Neuronal stem cell (in vitro differentiated cells): Measurements from ENCODE around the gene MISP.

Experiments used
- DNase-seq: peaks from one replicate; pipeline ENCODE4 v3.0.0-alpha.2; 2013; ENCODE audit warnings: low spot score
- H2AFZ ChIP-seq: one replicate; pipeline ENCODE4 v1.6.1; 2013; ENCODE audit warnings: mild to moderate bottlenecking, low read length, inconsistent platforms
- H2AK5ac ChIP-seq: 2 replicates; pipeline ENCODE4 v1.6.1; 2013; ENCODE audit warnings: low read depth, mild to moderate bottlenecking, inconsistent platforms, low read length, moderate library complexity, mixed read lengths
- H2BK120ac ChIP-seq: 2 replicates; pipeline ENCODE4 v1.6.1; 2013; ENCODE audit warnings: low read depth, mild to moderate bottlenecking, inconsistent platforms, low read length, moderate library complexity, mixed read lengths
- H2BK12ac ChIP-seq: one replicate; pipeline ENCODE4 v1.6.1; 2013; ENCODE audit warnings: low read length, inconsistent platforms
- H2BK15ac ChIP-seq: 2 replicates; pipeline ENCODE4 v1.6.1; 2013; ENCODE audit warnings: mild to moderate bottlenecking, low read length, inconsistent platforms, mixed read lengths
- H2BK5ac ChIP-seq: one replicate; pipeline ENCODE4 v1.6.1; 2013; ENCODE audit warnings: inconsistent platforms, mild to moderate bottlenecking, low read length, moderate library complexity
- H3K14ac ChIP-seq: one replicate; pipeline ENCODE4 v1.6.1; 2013; ENCODE audit warnings: low read length, inconsistent platforms
- H3K18ac ChIP-seq: 2 replicates; pipeline ENCODE4 v1.6.1; 2013; ENCODE audit warnings: low read length, inconsistent platforms
- H3K23ac ChIP-seq: 2 replicates; pipeline ENCODE4 v1.6.1; 2013; ENCODE audit warnings: low read depth, mild to moderate bottlenecking, mixed read lengths, low read length, inconsistent platforms; ENCODE audit not compliant: poor library complexity
- H3K27ac ChIP-seq: replicated peaks from 3 replicates; pipeline ENCODE4 v1.5.1; 2013; ENCODE audit warnings: low read length, inconsistent platforms
- H3K27me3 ChIP-seq, 3 experiments: 2 replicates each; pipeline ENCODE4 v1.6.1; 2013; ENCODE audit warnings: low read length in 3 of 3, mild to moderate bottlenecking in 2 of 3, inconsistent platforms in 1 of 3, low read depth in 1 of 3, mixed read lengths in 1 of 3, moderate library complexity in 1 of 3; ENCODE audit not compliant: control insufficient read depth in 3 of 3, insufficient read depth in 3 of 3
- H3K36me3 ChIP-seq, 2 donors: replicated peaks in 1 of 2; 2 replicates each; pipeline ENCODE4 v1.6.1; 2013; ENCODE audit warnings: low read length in 2 of 2; ENCODE audit not compliant: control insufficient read depth in 2 of 2, insufficient read depth in 2 of 2
- H3K4ac ChIP-seq: 2 replicates; pipeline ENCODE4 v1.6.1; 2013; ENCODE audit warnings: inconsistent platforms, mild to moderate bottlenecking, low read length, moderate library complexity
- H3K4me1 ChIP-seq, 2 donors: 1 replicate in 1 of 2; 2 replicates in 1 of 2; pipeline ENCODE4 v1.6.1; 2013; ENCODE audit warnings: low read length in 2 of 2, low read depth in 1 of 2; ENCODE audit not compliant: control insufficient read depth in 2 of 2, insufficient read depth in 1 of 2
- H3K4me2 ChIP-seq: one replicate; pipeline ENCODE4 v1.6.1; 2013; ENCODE audit warnings: mild to moderate bottlenecking, low read length, inconsistent platforms; ENCODE audit not compliant: insufficient read depth, poor library complexity, severe bottlenecking
- H3K4me3 ChIP-seq, 2 donors: 2 replicates each; pipeline ENCODE4 v1.5.1; 2013; ENCODE audit warnings: low read length in 2 of 2, mild to moderate bottlenecking in 2 of 2, inconsistent platforms in 1 of 2, moderate library complexity in 1 of 2
- H3K79me1 ChIP-seq: one replicate; pipeline ENCODE4 v1.6.1; 2013; ENCODE audit warnings: low read depth, mild to moderate bottlenecking, inconsistent platforms, low read length, moderate library complexity
- H3K9ac ChIP-seq: one replicate; pipeline ENCODE4 v1.6.1; 2013; ENCODE audit warnings: mild to moderate bottlenecking, low read depth, low read length, inconsistent platforms; ENCODE audit not compliant: poor library complexity
- H3K9me3 ChIP-seq, 2 donors: replicated peaks in 1 of 2; 2 replicates each; pipeline versions ENCODE3 to v1.6.1; 2013; ENCODE audit warnings: low read length in 2 of 2, mild to moderate bottlenecking in 2 of 2, inconsistent platforms in 1 of 2, low read depth in 1 of 2, mixed read lengths in 1 of 2, moderate library complexity in 1 of 2; ENCODE audit not compliant: control insufficient read depth in 2 of 2, insufficient read depth in 1 of 2
- H4K8ac ChIP-seq: one replicate; pipeline ENCODE4 v1.6.1; 2013; ENCODE audit warnings: low read depth, mild to moderate bottlenecking, inconsistent platforms, low read length, moderate library complexity
- H4K91ac ChIP-seq: one replicate; pipeline ENCODE4 v1.6.1; 2013; ENCODE audit warnings: low read length, low read depth, mild to moderate bottlenecking, inconsistent platforms; ENCODE audit not compliant: poor library complexity
- WGBS, 2 donors: extraction: QIAGEN DNeasy Blood & Tissue Kit; methylation state at CpG; one replicate each; pipeline ENCODE4 v1.1.7; 2013; ENCODE audit warnings: missing lambda C conversion rate in 2 of 2, mixed read lengths in 1 of 2; ENCODE audit not compliant: insufficient read length in 2 of 2, insufficient replicate concordance in 1 of 2; ENCODE audit errors: extremely low coverage in 2 of 2; 5-methylcytosine and 5-hydroxymethylcytosine counted together

Gene MISP

GRCh38 chr19:715347-715746, 35.6 kb upstream of the MISP start:
- no peak overlapping the region for H3K18ac ChIP-seq
- no peak overlapping the region for H4K91ac ChIP-seq
- no peak for DNase-seq
- H2BK12ac ChIP-seq = no peak overlapping the region
- H3K27ac ChIP-seq = no peak overlapping the region
- H3K79me1 ChIP-seq = peaks cover 25% of the 10 kb centered on the region
- H3K36me3 ChIP-seq = peaks cover 2 to 7% of the 10 kb centered on the region in 2 donors
- no CpG with 5 or more reads among the region's 3 CpGs for WGBS, 2 donors
- H2AK5ac ChIP-seq = no peak overlapping the region
- no peak overlapping the region for H3K4me3 ChIP-seq
- peaks cover 4 to 21% of the 10 kb centered on the region in 2 donors for H3K4me1 ChIP-seq
- no peaks in the 10 kb centered on the region for H3K27me3 ChIP-seq
- H3K9me3 ChIP-seq = peaks cover 4 to 9% of the 10 kb centered on the region in 2 donors
- H2BK15ac ChIP-seq = no peak overlapping the region
- no peak overlapping the region for H2BK120ac ChIP-seq
- H2BK5ac ChIP-seq = no peak overlapping the region
- H2AFZ ChIP-seq = no peak overlapping the region
- H3K23ac ChIP-seq = no peak overlapping the region
- H3K4me2 ChIP-seq = no peak overlapping the region
- no peak overlapping the region for H3K14ac ChIP-seq
- H3K4ac ChIP-seq = no peak overlapping the region
- H4K8ac ChIP-seq = no peak overlapping the region
- H3K9ac ChIP-seq = no peak overlapping the region

GRCh38 chr19:718251-718951, 32.5 kb upstream of the MISP start:
- H3K18ac ChIP-seq = peak overlapping the region; percentile 19
- H3K27me3 ChIP-seq = no peaks in the 10 kb centered on the region
- H2BK120ac ChIP-seq = no peak overlapping the region
- H3K4me1 ChIP-seq = peaks cover 6 to 28% of the 10 kb centered on the region in 2 donors
- no CpG with 5 or more reads among the region's 23 CpGs for WGBS, 2 donors
- no peak overlapping the region for H2AFZ ChIP-seq
- H2BK5ac ChIP-seq = peak overlapping the region; percentile 75
- peak overlapping the region; percentile 43 for H4K91ac ChIP-seq
- H4K8ac ChIP-seq = no peak overlapping the region
- no peak overlapping the region for H3K4ac ChIP-seq
- peaks cover 4 to 9% of the 10 kb centered on the region in 2 donors for H3K9me3 ChIP-seq
- H2BK15ac ChIP-seq = no peak overlapping the region
- DNase-seq = no peak
- no peak overlapping the region for H3K4me2 ChIP-seq
- peaks cover 21% of the 10 kb centered on the region for H3K79me1 ChIP-seq
- H3K36me3 ChIP-seq = peaks cover 2 to 4% of the 10 kb centered on the region in 2 donors
- no peak overlapping the region for H3K14ac ChIP-seq
- no peak overlapping the region for H3K27ac ChIP-seq
- H3K9ac ChIP-seq = peak overlapping the region; percentile 44
- H3K4me3 ChIP-seq = no peak overlapping the region
- H2BK12ac ChIP-seq = no peak overlapping the region
- H3K23ac ChIP-seq = peak overlapping the region; percentile 89
- no peak overlapping the region for H2AK5ac ChIP-seq

- Histone ChIP-seq H3K4ac (peak overlapping the region; percentile 66), H3K9me3 (peaks cover 4 to 9% of the 10 kb centered on the region in 2 donors), H2BK15ac (no peak overlapping the region), H3K4me2 (no peak overlapping the region), H4K91ac (no peak overlapping the region), H3K18ac (peak overlapping the region; percentile 28), H3K23ac (peak overlapping the region; percentile 65), H3K4me1 (peaks cover 6 to 28% of the 10 kb centered on the region in 2 donors), H3K9ac (no peak overlapping the region), H3K14ac (no peak overlapping the region), H4K8ac (no peak overlapping the region), H2BK12ac (no peak overlapping the region), H2BK5ac (peak overlapping the region; percentile 75), H3K27ac (no peak overlapping the region), H2AFZ (no peak overlapping the region), H2BK120ac (no peak overlapping the region), H3K27me3 (no peaks in the 10 kb centered on the region), H2AK5ac (peak overlapping the region; percentile 46), H3K79me1 (peaks cover 24% of the 10 kb centered on the region), H3K4me3 (no peak overlapping the region), H3K36me3 (peaks cover 2 to 4% of the 10 kb centered on the region in 2 donors)
- no peak for DNase-seq
- no CpG with 5 or more reads among the region's 54 CpGs for WGBS, 2 donors
Observed at GRCh38 chr19:718991-719512, 31.9 kb upstream of the MISP start.

GRCh38 chr19:719636-720344, 31.1 kb upstream of the MISP start:
- Histone ChIP-seq H4K8ac (no peak overlapping the region), H4K91ac (no peak overlapping the region), H3K9me3 (peaks cover 4 to 9% of the 10 kb centered on the region in 2 donors), H3K4ac (no peak overlapping the region), H2BK15ac (no peak overlapping the region), H3K27me3 (no peaks in the 10 kb centered on the region), H2AFZ (no peak overlapping the region), H3K4me1 (peaks cover 6 to 28% of the 10 kb centered on the region in 2 donors), H3K79me1 (peaks cover 25% of the 10 kb centered on the region), H2BK120ac (no peak overlapping the region), H2AK5ac (no peak overlapping the region), H3K27ac (no peak overlapping the region), H3K36me3 (peaks cover 2 to 8% of the 10 kb centered on the region in 2 donors), H3K9ac (no peak overlapping the region), H3K23ac (no peak overlapping the region), H2BK5ac (peak overlapping the region; percentile 75), H3K4me2 (peak overlapping the region; percentile 18), H3K4me3 (no peak overlapping the region), H2BK12ac (no peak overlapping the region), H3K18ac (no peak overlapping the region), H3K14ac (no peak overlapping the region)
- no peak for DNase-seq
- WGBS, 2 donors = no CpG with 5 or more reads among the region's 79 CpGs
